Tongue (tissue), 2 donors: ENCODE results near the gene PROB1. TPM values are rescaled to one million over a fixed set of nuclear protein-coding genes. Genes with fewer than 3 reads are reported as not detected.
"Not testable (repeated sequence)": the region's sequence is repeated elsewhere in the genome, so short reads cannot be mapped to it uniquely, and the experiment has no call there.

Experiments
- DNase-seq: peaks from one replicate; pipeline ENCODE4 v3.0.0-alpha.2; 2015
- total RNA-seq: library from RNA; depleted of rRNA; stranded (reverse); fragments of >200 nt; gene quantifications from one replicate; pipeline ENCODE4 v1.2.3, GENCODE V29; 2014

Gene PROB1
- total RNA-seq, 1 donor from 2014 or later: 30.6 TPM

DNA sequence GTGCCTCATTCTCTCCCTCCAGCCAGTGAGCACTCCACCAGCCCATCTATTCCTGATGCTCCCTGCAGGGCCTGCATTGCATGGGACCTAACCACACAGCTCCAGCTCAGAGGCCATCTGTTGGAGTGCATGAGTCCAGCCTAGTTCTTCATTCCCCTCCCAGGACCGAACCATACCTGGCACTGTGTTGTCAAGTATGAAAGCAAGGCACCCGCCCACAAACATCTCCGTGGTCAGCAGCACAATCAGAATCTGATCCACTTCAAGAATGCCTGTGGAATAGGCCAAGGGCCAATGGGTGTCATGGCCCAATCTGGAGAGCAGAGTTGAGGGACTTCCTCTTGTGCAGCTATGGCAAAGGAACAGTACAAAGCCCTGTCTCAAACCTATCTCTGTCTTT lies 17.7 kb downstream of the PROB1 start:
- DNase-seq: no peak

DNA sequence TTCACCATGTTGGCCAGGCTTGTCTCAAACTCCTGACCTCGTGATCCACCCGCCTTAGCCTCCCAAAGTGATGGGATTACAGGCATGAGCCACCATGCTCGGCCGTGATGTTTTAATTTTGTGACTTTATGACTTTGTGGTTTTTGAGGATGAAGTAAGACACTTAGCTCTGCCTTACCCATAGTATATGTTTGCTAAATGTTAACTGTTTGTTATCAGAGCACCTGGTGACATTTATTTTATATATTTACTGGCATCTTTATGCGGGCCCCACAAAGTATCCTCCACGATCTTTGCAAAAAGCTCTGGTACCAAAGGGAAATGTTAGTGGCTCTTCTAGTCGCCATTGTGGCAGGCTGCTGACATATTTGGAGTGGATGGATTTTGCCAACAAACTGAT lies 18.5 kb downstream of the PROB1 start:
- DNase-seq: no peak

DNA sequence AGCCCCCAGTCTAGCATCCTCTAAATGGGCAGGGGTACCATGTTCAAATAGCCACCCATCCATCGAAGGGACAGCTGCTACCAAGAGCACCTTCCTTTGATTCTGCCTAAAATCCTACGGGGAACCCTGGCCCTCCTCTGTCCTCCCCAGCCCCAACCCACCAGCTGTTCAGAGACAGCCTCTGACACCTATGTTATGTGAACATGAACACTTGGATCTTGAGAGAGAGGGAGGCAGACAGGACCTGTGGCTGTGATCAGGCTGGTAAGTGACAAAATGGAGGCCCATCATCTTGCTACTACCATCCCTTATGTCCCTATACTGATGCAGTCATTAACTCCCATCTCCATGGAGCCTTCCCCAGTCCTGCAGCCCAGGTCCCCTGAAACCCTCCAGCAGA lies 20.0 kb downstream of the PROB1 start:
- DNase-seq: no peak

DNA sequence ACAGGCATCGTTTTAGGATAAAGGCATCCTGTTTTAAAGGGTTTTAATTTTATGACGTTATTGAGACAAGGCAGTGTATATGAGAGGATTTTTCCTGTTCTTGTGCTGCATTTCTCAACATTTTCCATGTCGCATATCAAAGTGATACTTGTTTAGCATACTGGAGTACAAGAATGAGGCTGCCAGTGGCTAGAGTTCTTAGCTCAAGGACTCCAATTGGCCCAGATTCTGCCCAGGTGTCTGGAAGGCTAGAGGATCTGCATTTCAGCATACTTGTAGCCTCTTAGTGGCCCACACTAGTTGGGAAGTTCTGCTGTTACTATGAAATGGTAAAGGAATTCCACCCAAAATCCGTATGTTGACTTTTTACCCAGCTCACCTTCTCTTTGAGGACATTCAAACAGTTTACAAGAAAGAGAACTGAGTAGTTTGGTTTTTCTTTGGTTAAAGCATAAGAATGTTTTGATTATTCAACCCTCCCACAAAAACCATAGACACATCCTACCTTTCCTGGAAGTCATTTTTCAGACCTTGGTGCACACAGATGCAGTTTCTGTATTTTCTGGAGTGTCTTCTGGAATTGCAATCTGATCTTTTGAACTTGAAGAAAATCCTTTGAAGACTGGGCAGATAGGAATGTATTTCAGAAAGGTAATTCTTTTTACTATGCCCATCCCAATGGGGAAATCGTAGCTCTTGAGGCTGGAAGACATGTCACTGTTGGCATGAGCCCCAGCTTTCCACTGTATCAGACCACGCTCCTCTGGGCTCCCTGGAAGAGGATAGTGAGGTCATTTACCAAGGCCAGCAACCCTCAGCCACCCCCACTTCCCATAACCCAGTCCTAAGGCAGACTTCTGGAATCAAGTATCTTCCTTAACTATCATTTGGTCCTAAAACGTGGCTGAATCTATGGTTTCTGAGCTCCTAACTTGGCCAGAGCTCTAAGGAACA lies 23.1 kb downstream of the PROB1 start:
- DNase-seq: no peak

DNA sequence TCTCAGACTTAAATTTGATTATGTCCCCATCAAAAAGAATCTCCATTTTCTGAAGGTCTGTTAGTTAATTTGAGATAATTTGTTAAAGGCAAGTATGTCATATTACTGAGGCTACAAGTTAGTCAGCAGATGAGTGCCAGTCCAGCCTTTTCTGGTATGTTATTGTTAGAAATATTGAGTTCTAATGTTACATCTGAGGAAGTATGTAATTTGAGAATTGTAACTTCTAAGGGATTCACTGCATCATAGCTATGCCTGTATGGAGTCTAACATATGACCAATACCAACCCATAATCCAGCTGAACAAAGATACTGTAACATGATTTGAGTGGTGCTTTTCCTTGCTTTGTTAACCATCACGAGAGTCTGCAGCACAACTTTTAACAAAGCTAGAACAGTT lies 25.7 kb downstream of the PROB1 start:
- no peak for DNase-seq

DNA sequence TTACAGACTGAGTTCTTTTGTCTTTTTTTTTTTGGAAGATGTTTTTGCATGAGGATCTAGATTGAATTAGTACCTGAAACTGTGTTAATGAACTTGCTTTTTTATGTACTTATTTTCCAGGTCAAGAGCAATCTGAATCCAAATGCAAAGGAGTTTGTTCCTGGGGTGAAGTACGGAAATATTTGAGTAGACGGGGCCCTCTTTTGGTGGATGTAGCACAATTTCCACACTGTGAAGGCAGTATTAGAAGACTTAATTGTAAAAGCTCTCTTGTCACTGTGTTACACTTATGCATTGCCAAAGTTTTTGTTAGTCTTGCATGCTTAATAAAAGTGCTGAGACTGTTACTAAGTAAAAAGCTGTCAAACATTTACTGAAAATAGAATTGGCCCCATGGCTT lies 26.3 kb downstream of the PROB1 start:
- no peak for DNase-seq

DNA sequence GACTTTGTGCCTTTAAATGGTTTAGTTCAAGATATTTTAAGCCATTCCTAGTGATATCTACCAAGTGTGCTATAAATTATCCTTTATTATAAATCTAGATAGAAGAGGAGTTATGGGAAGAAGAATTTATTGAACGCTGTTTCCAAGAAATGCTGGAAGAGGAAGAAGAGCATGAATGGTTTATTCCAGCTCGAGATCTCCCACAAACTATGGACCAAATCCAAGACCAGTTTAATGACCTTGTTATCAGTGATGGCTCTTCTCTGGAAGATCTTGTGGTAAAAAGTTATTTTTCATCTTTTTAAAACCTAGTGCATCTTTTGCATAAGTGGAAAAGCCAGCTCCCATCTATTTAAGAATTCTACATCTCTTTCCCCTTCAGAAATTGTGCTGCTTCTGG lies 30.4 kb downstream of the PROB1 start:
- no peak for DNase-seq

DNA sequence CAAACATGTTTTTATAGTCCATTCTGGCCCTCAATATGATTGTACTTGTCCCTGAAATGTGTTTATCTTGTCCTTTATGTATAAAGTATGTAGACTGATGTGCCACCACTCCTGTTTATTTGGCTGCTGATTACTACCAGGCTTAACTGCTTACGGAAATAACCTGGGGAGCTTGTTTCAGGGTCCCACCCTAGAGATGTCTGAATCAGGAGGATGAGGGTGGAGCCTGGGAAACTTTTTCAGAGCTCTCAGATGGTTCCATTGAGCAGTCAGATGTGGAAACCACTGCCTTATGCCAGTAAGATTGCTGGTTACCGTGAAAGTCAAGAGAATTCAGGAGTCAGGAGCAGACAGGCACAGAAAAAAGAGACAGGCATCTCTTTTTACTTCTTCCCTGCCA lies 31.0 kb downstream of the PROB1 start:
- DNase-seq: no peak

DNA sequence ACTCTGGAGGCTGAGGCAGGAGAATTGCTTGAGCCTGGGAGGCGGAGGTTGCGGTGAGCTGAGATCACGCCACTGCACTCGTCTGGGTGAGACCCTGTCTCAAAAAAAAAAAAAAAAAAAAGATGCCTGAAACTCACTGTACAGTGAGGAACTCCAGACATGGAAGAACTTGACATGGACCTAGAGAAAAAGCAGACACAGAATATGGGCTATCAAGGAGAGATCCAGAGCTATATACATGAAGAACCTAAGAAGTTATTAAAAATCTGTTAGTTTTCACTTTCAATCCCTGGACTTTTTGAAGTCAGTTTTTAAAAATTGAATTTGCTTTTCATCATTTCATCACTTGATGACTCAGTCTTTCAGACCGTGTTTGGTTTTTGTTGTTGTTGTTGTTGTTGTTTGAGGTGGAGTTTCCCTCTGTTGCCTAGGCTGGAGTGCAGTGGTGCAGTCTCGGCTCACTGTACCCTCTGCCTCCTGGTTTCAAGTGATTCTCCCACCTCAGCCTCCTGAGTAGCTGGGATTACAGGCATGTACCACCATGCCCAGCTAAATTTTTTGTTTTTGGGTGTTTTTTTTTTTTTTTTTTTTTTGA lies 33.0 kb downstream of the PROB1 start:
- DNase-seq: no peak

DNA sequence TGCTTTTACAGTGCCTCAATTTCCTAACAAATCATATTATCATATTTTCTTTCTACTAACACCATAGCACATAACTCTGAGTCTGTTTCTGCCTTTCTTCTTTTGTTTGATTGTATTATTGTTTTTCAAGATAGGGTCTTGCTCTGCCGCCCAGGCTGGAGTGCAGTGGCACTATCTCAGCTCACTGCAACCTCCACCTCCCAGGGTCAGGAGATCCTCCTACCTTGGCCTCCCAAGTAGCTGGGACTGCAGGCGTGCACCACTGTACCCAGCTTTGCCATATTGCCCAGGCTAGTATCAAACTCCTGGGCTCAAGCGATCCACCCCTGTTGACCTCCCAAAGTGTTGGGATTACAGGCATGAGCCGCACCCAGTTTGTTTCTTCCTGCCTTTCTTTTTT lies 34.5 kb downstream of the PROB1 start:
- no peak for DNase-seq

DNA sequence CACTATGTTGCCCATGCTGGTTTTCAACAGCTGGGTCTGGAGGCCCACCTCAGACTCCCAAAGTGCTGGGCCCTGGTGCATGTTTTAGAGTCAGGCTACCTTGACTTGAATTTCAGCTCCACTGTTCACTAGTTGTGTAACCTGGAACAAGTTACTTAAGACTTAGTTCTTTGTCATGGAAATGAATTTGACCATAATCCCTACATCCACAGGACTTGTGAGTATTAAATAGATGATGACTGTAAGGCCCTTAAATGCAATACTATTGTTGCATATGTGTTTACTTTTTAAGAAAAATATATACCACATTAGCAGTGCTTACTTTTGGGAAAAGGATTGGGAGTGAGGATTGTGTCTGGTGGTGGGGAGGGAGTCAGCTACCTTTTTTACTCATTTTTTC lies 36.8 kb downstream of the PROB1 start:
- DNase-seq: no peak

DNA sequence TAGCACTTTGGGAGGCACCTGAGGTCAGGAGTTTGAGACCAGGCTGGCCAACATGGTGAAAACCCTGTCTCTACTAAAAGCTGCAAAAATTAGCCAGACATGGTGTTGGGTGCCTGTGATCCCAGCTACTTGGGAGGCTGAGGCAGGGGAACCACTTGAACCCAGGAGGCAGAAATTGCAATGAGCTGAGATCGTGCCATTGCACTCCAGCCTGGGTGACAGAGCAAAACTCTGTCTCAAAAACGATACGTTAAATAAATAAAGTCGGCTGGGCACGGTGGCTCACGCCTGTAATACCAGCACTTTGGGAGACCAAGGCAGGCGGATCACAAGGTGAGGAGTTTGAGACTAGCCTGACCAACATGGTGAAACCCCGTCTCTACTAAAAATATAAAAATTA lies 39.0 kb downstream of the PROB1 start:
- DNase-seq: not testable (repeated sequence)

DNA sequence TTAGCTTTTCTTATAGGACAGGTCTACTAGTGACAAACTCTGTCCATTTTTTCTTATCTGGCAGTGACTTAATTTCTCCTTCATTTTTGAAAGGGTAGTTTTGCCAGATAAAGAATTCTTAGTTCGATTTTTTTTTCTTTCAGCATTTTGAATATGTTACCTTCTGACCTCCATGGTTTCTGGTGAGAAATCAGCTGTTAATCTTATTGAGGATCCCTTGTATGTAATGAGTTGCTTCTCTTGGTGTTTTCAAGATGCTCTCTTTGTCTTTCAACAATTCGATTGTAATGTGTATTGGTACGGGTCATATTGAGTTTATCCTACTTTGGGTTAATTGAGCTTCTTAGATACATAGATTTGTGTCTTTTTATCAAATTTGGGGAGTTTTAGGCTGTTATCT lies 40.7 kb downstream of the PROB1 start:
- DNase-seq: no peak

DNA sequence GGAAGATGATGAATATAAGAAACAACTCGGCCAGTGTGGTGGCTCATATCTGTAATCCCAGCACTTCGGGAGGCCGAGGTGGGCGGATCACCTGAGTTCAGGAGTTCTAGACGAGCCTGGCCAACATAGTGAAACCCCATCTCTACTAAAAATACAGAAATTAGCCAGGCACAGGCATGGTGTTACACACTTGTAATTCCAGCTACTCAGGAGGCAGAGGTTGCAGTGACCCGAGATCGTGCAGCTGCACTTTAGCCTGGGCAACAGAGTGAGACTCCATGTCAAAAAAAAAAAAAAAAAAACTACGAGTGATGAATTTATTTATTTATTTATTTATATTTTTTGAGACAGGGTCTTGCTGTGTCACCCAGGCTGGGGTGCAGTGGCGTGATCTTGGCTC lies 47.0 kb downstream of the PROB1 start:
- not testable (repeated sequence) for DNase-seq

DNA sequence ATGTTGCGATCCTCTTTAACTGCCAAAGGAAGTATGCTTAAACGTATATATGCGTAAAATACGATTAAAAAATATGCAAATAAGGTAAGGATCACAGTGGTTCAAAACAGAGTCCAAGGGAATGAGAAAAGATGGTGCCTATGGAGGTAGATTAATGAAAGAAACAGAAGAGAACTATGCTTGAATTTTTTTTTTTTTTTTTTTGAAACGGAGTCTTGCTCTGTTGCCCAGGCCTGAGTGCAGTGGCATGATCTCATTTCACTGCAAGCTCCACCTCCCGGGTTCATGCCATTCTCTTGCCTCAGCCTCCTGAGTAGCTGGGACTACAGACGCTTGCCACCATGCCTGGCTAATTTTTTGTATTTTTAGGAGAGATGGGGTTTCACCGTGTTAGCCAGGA lies 49.5 kb downstream of the PROB1 start:
- not testable (repeated sequence) for DNase-seq

DNA sequence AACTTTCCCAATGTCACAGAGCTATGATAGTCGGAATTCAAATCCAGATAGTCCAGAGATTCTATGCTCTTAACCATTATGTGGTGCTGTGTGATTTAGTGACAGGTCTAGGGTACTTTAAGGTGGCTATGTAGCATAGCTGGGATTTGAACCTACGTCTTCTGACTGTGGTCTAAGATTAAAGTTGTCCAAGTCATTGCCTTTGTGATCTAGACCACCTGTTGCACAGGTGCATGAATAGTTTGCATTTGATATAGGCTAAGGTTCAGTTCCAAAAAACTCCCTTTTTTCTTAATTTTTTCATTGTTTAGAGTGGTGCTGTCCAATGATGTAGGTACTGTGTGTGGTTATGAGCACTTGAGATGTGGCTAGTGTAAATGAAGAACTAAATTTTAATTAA lies 50.7 kb downstream of the PROB1 start:
- no peak for DNase-seq

DNA sequence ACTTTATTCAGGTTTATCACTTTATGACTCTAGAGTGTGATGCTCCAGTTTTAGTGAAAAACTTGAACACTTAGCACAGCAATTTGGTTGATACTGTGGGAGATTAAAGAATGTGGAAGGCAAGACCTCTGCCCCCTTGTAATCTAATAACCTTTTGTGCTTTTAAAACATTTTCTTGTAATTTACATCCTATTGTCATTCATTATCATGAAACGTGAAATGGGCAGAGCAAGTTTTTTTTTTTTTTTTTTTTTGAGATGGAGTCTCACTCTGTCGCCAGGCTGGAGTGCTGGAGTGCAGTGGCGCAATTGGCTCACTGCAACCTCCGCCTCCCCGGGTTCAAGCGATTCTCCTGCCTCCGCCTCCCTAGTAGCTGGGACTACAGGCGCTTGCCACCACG lies 51.4 kb downstream of the PROB1 start:
- DNase-seq: no peak

DNA sequence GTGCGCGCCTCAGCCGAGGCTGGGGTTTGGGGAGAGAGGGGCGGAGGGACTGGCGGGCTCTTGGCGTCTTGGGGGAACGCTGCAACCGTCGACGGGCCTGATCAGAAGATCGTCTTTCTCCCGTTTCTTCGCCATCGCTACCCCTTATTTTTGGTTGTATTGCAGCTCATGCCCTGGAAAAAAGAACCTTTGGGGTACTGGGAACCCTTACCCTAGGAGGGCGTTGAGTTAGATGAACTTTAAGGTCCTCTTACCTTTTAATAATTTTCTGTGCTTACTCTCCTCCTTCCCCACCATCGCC lies 52.5 kb downstream of the PROB1 start:
- no peak for DNase-seq

DNA sequence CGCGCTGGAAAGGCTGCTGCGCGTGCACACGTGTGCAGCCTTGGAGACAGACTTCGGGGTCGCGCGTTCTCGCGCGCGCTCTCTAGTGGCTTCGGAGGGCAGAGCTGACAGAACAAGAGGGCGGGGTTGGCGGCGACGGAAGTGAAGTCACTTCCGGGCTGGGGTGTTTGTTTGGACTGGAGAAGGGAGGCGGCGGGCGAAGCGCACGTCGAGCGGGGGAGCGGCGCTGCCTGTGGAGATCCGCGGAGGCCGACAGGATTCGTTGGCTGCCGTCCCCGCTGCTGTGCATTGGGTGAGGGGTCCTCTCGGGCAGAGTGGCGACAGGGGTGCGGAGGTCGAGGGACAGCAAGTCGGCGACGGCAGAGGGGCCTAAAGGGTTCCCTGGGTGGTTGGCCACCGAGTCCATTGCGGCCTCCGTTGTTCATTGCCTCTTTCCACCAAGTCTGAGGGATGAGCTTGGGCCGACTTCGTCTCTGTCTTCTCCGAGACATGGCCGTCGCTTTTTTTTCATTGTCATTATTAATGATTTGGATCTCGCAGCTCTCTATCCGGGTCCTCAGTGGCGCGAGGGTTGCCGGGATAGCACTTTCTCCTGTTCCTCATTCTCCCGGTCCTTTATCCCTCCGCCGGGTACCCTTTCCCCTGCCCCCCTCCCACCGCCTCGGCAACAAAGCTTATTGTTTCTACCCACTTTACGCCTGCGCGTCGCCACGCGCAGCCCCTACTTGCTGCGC lies 53.0 kb downstream of the PROB1 start, which contains the start of gene PAIP2:
Gene PAIP2 (plus strand): TSS at position 166 of the 734 bp plus-strand sequence. CDS start 21,931 bp downstream, outside the sequence.
- peak; percentile 99 for DNase-seq

DNA sequence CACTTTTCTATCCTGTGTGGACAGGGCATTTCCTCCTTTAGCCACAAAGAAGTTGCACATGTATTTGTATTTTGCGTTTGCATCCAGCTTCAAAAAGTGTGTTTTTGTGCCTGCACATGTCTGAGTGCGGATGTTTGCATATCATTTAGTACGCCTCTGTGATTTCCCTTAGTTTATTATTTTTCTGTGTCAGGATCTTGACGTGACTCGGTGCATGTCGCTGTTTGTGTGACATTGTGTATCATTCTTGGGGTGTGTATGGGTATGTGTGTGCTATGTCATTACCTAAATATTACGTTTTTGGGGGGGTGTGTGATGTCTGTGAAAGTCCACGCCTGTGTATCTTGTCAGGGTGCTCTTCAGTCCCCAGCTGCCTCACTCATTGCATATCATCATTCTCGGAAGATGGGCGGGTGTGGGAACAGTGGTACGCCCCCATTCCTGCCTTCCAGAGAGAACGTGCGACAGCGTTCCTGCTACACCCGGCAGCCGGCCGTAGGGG lies 53.7 kb downstream of the PROB1 start:
- DNase-seq: no peak
